Measurements from ENCODE around the gene RPLP1.

RPLP1 gene

GRCh38 chr15:69413822-69414700, 38.6 kb upstream of the RPLP1 start, which contains the start of gene KIF23:
Gene KIF23 (plus strand): TSS chr15:69414349. CDS start chr15:69414466, 117 bp downstream.
- Histone ChIP-seq H3K9me3 (ENCODE audit: insufficient read depth, low read length) (no peaks in the 10 kb centered on the region), H3K4me3 (ENCODE audit: low read length) (peak within 1 kb of the TSS; percentile 95), H3K27ac (ENCODE audit: low read length) (peak within 1 kb of the TSS; percentile 66), H3K4me2 (ENCODE audit: low read length) (peak within 1 kb of the TSS; percentile 92), H3K9ac (ENCODE audit: low read length) (peak within 1 kb of the TSS; percentile 94), H3K79me2 (ENCODE audit: low read length) (peaks cover 44% of the 10 kb centered on the region), H3K36me3 (replicated peaks; ENCODE audit: low read depth, low read length) (peaks cover 22% of the 10 kb centered on the region), H3K4me1 (ENCODE audit: low read length) (peaks cover 20% of the 10 kb centered on the region), H2AFZ (ENCODE audit: low read depth, low read length) (peak within 1 kb of the TSS; percentile 72), H3K27me3 (ENCODE audit: low read depth, low read length) (no peaks in the 10 kb centered on the region), H4K20me1 (ENCODE audit: insufficient read depth, low read length) (0 out of 2 replicates have a peak, but pooled peaks cover 3% of the 10 kb centered on the region)
- TF ChIP-seq, protein P1, sequence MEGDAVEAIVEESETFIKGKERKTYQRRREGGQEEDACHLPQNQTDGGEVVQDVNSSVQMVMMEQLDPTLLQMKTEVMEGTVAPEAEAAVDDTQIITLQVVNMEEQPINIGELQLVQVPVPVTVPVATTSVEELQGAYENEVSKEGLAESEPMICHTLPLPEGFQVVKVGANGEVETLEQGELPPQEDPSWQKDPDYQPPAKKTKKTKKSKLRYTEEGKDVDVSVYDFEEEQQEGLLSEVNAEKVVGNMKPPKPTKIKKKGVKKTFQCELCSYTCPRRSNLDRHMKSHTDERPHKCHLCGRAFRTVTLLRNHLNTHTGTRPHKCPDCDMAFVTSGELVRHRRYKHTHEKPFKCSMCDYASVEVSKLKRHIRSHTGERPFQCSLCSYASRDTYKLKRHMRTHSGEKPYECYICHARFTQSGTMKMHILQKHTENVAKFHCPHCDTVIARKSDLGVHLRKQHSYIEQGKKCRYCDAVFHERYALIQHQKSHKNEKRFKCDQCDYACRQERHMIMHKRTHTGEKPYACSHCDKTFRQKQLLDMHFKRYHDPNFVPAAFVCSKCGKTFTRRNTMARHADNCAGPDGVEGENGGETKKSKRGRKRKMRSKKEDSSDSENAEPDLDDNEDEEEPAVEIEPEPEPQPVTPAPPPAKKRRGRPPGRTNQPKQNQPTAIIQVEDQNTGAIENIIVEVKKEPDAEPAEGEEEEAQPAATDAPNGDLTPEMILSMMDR (IDR thresholded peaks at IDR 0.05; ENCODE audit: low read depth, low read length): no peak
- no peak for TF ChIP-seq EZH2phosphoT487 (IDR thresholded peaks at IDR 0.05; ENCODE audit: low read depth)

DNA sequence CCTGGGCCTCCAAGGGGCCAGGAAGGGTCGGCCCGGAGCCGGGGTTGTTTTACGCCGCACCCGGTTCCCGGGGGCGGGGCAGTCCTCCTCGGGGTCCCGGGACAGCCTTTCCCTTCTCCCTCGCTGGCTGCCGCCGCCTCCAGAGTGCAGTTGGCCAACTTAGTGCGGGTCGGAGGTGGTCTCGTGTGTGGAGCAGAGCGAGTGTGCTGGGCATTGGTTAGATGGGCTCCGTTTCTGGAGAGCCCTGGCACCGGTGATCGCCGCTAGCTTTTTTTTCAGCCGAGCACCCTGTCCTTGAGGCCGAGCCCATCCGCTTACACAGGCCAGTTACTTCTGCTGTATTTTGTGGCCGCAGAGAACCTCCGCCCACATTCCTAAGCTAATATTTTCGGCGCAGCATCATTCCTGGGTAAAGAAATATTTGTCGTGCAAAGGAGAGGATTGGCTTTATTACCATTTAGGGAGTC, 37.9 kb upstream of the RPLP1 start:
- no peak for TF ChIP-seq EZH2phosphoT487 (IDR thresholded peaks at IDR 0.05; ENCODE audit: low read depth)
- TF ChIP-seq, protein P1 (IDR thresholded peaks at IDR 0.05; ENCODE audit: low read depth, low read length): no peak
- Histone ChIP-seq H3K79me2 (ENCODE audit: low read length) (peaks cover 49% of the 10 kb centered on the region), H3K4me2 (ENCODE audit: low read length) (peak overlapping the region; percentile 92), H3K4me1 (ENCODE audit: low read length) (peaks cover 20% of the 10 kb centered on the region), H3K9ac (ENCODE audit: low read length) (peak overlapping the region; percentile 94), H4K20me1 (ENCODE audit: insufficient read depth, low read length) (0 out of 2 replicates have a peak, but pooled peaks cover 3% of the 10 kb centered on the region), H3K4me3 (ENCODE audit: low read length) (peak overlapping the region; percentile 95), H3K27ac (ENCODE audit: low read length) (peak overlapping the region; percentile 66), H2AFZ (ENCODE audit: low read depth, low read length) (peak overlapping the region; percentile 72), H3K27me3 (ENCODE audit: low read depth, low read length) (no peaks in the 10 kb centered on the region), H3K9me3 (ENCODE audit: insufficient read depth, low read length) (no peaks in the 10 kb centered on the region), H3K36me3 (replicated peaks; ENCODE audit: low read depth, low read length) (peaks cover 29% of the 10 kb centered on the region)

- peak overlapping the region; percentile 92 for H3K4me2 ChIP-seq (ENCODE audit: low read length)
- H3K4me1 ChIP-seq (ENCODE audit: low read length): peaks cover 15% of the 10 kb centered on the region
- H3K36me3 ChIP-seq (replicated peaks; ENCODE audit: low read depth, low read length): peaks cover 33% of the 10 kb centered on the region
- 0 out of 2 replicates have a peak, but pooled peaks cover 3% of the 10 kb centered on the region for H4K20me1 ChIP-seq (ENCODE audit: insufficient read depth, low read length)
- H3K27me3 ChIP-seq (ENCODE audit: low read depth, low read length): no peaks in the 10 kb centered on the region
- H3K9me3 ChIP-seq (ENCODE audit: insufficient read depth, low read length): no peaks in the 10 kb centered on the region
- peaks cover 49% of the 10 kb centered on the region for H3K79me2 ChIP-seq (ENCODE audit: low read length)
- H3K9ac ChIP-seq (ENCODE audit: low read length): peak overlapping the region; percentile 94
- no peak overlapping the region for H2AFZ ChIP-seq (ENCODE audit: low read depth, low read length)
- H3K27ac ChIP-seq (ENCODE audit: low read length): no peak overlapping the region
- TF ChIP-seq EZH2phosphoT487 (IDR thresholded peaks at IDR 0.05; ENCODE audit: low read depth): no peak
- TF ChIP-seq, protein P1 (IDR thresholded peaks at IDR 0.05; ENCODE audit: low read depth, low read length): no peak
- peak overlapping the region; percentile 95 for H3K4me3 ChIP-seq (ENCODE audit: low read length)
Measured at GRCh38 chr15:69415381-69415780, 37.2 kb upstream of the RPLP1 start.

GRCh38 chr15:69417581-69417980, 35.0 kb upstream of the RPLP1 start:
- H2AFZ ChIP-seq (ENCODE audit: low read depth, low read length): no peak overlapping the region
- H3K9me3 ChIP-seq (ENCODE audit: insufficient read depth, low read length): no peaks in the 10 kb centered on the region
- no peak overlapping the region for H3K4me2 ChIP-seq (ENCODE audit: low read length)
- H3K4me1 ChIP-seq (ENCODE audit: low read length): peaks cover 9% of the 10 kb centered on the region
- H3K9ac ChIP-seq (ENCODE audit: low read length): no peak overlapping the region
- H4K20me1 ChIP-seq (ENCODE audit: insufficient read depth, low read length): 0 out of 2 replicates have a peak, but pooled peaks cover 3% of the 10 kb centered on the region
- no peak overlapping the region for H3K27ac ChIP-seq (ENCODE audit: low read length)
- H3K36me3 ChIP-seq (replicated peaks; ENCODE audit: low read depth, low read length): peaks cover 51% of the 10 kb centered on the region
- no peak overlapping the region for H3K4me3 ChIP-seq (ENCODE audit: low read length)
- H3K27me3 ChIP-seq (ENCODE audit: low read depth, low read length): no peaks in the 10 kb centered on the region
- peaks cover 49% of the 10 kb centered on the region for H3K79me2 ChIP-seq (ENCODE audit: low read length)
- TF ChIP-seq, protein P1 (IDR thresholded peaks at IDR 0.05; ENCODE audit: low read depth, low read length): no peak
- no peak for TF ChIP-seq EZH2phosphoT487 (IDR thresholded peaks at IDR 0.05; ENCODE audit: low read depth)
